Stomach smooth muscle (tissue), 2 donors: ENCODE data around the gene COQ8A.

ENCODE experiments used
- H3K27ac ChIP-seq: one replicate; pipeline ENCODE4 v1.7.0; 2013; ENCODE audit warnings: mild to moderate bottlenecking, low read length, inconsistent platforms
- H3K27me3 ChIP-seq, 2 donors: one replicate each; pipeline ENCODE4 v1.7.0; 2013; ENCODE audit warnings: low read length in 2 of 2; ENCODE audit not compliant: insufficient read depth in 2 of 2, control insufficient read depth in 1 of 2
- H3K36me3 ChIP-seq, 2 donors: one replicate each; pipeline ENCODE4 v1.7.0; 2013; ENCODE audit warnings: low read length in 2 of 2; ENCODE audit not compliant: control insufficient read depth in 2 of 2, insufficient read depth in 2 of 2
- H3K4me1 ChIP-seq: one replicate; pipeline ENCODE4 v1.7.0; 2013; ENCODE audit warnings: low read length; ENCODE audit not compliant: control insufficient read depth, insufficient read depth
- H3K4me3 ChIP-seq, 2 donors: one replicate each; pipeline ENCODE4 v1.7.0; 2013; ENCODE audit warnings: low read length in 2 of 2
- H3K9ac ChIP-seq, 2 donors: one replicate each; pipeline ENCODE4 v1.7.0; 2013; ENCODE audit warnings: low read length in 2 of 2, mild to moderate bottlenecking in 1 of 2
- H3K9me3 ChIP-seq, 2 donors: one replicate each; pipeline ENCODE4 v1.7.0; 2013; ENCODE audit warnings: low read length in 2 of 2; ENCODE audit not compliant: control insufficient read depth in 2 of 2
- donor health status: healthy.
- donor health status: Pancreatic carcinoma.

Gene COQ8A

GRCh38 chr1:226940029-226940805 lies at the start of gene COQ8A:
COQ8A (plus strand) TSS chr1:226940294; CDS start chr1:226961386, 21,092 bp downstream.
- Histone ChIP-seq H3K27me3 (no peaks in the 10 kb centered on the region), H3K4me3 (peak within 1 kb of the TSS; percentile 88 to 96), H3K9ac (peak within 1 kb of the TSS; percentile 77 to 94), H3K27ac (peak within 1 kb of the TSS; percentile 99), H3K9me3 (no peaks in the 10 kb centered on the region), H3K36me3 (no peaks in the 10 kb centered on the region), H3K4me1 (peaks cover 50% of the 10 kb centered on the region)

GRCh38 chr1:226890331-226891108 lies 49.6 kb upstream of the COQ8A start:
- Histone ChIP-seq H3K4me1 (no peaks in the 10 kb centered on the region), H3K9me3 (no peaks in the 10 kb centered on the region), H3K27me3 (no peaks in the 10 kb centered on the region), H3K9ac (no peak overlapping the region), H3K36me3 (peaks cover 52 to 59% of the 10 kb centered on the region in 2 donors), H3K4me3 (no peak overlapping the region), H3K27ac (no peak overlapping the region)

GRCh38 chr1:226891346-226891745 lies 48.7 kb upstream of the COQ8A start:
- H3K27ac ChIP-seq = no peak overlapping the region
- H3K4me3 ChIP-seq = no peak overlapping the region
- H3K27me3 ChIP-seq = no peaks in the 10 kb centered on the region
- H3K36me3 ChIP-seq = peaks cover 54 to 58% of the 10 kb centered on the region in 2 donors
- H3K9me3 ChIP-seq = no peaks in the 10 kb centered on the region
- no peaks in the 10 kb centered on the region for H3K4me1 ChIP-seq
- H3K9ac ChIP-seq = no peak overlapping the region

GRCh38 chr1:226891846-226892523 lies 48.1 kb upstream of the COQ8A start:
- Histone ChIP-seq H3K27ac (no peak overlapping the region), H3K9ac (no peak overlapping the region), H3K36me3 (peaks cover 53 to 59% of the 10 kb centered on the region in 2 donors), H3K9me3 (no peaks in the 10 kb centered on the region), H3K4me1 (no peaks in the 10 kb centered on the region), H3K4me3 (no peak overlapping the region), H3K27me3 (no peaks in the 10 kb centered on the region)

- no peak overlapping the region for H3K27ac ChIP-seq
- H3K27me3 ChIP-seq = no peaks in the 10 kb centered on the region
- no peaks in the 10 kb centered on the region for H3K4me1 ChIP-seq
- H3K36me3 ChIP-seq = peaks cover 56 to 57% of the 10 kb centered on the region in 2 donors
- no peaks in the 10 kb centered on the region for H3K9me3 ChIP-seq
- H3K4me3 ChIP-seq = no peak overlapping the region
- no peak overlapping the region for H3K9ac ChIP-seq
Observed at GRCh38 chr1:226892524-226892875, 47.6 kb upstream of the COQ8A start.

GRCh38 chr1:226893936-226894335 lies 46.2 kb upstream of the COQ8A start:
- no peaks in the 10 kb centered on the region for H3K9me3 ChIP-seq

GRCh38 chr1:226894826-226895225 lies 45.3 kb upstream of the COQ8A start:
- Histone ChIP-seq H3K9me3 (no peaks in the 10 kb centered on the region), H3K36me3 (peaks cover 52 to 53% of the 10 kb centered on the region in 2 donors), H3K4me3 (no peak overlapping the region), H3K27ac (no peak overlapping the region), H3K4me1 (no peaks in the 10 kb centered on the region), H3K9ac (no peak overlapping the region), H3K27me3 (no peaks in the 10 kb centered on the region)

More at GRCh38 chr1:226893936-226894335, 46.2 kb upstream of the COQ8A start:
- no peak overlapping the region for H3K9ac ChIP-seq
- H3K4me3 ChIP-seq = no peak overlapping the region
- peaks cover 46 to 48% of the 10 kb centered on the region in 2 donors for H3K36me3 ChIP-seq
- no peak overlapping the region for H3K27ac ChIP-seq
- H3K27me3 ChIP-seq = no peaks in the 10 kb centered on the region
- no peaks in the 10 kb centered on the region for H3K4me1 ChIP-seq

- no peak overlapping the region for H3K9ac ChIP-seq
- no peak overlapping the region for H3K4me3 ChIP-seq
- no peaks in the 10 kb centered on the region for H3K4me1 ChIP-seq
- no peak overlapping the region for H3K27ac ChIP-seq
- H3K27me3 ChIP-seq = no peaks in the 10 kb centered on the region
- H3K9me3 ChIP-seq = no peaks in the 10 kb centered on the region
- peaks cover 52% of the 10 kb centered on the region in 2 donors for H3K36me3 ChIP-seq
Observed at GRCh38 chr1:226895644-226896043, 44.5 kb upstream of the COQ8A start.

GRCh38 chr1:226898246-226898645 lies 41.8 kb upstream of the COQ8A start:
- H3K27ac ChIP-seq = no peak overlapping the region
- no peak overlapping the region for H3K9ac ChIP-seq
- no peaks in the 10 kb centered on the region for H3K4me1 ChIP-seq
- peaks cover 36 to 41% of the 10 kb centered on the region in 2 donors for H3K36me3 ChIP-seq
- H3K27me3 ChIP-seq = no peaks in the 10 kb centered on the region
- H3K9me3 ChIP-seq = no peaks in the 10 kb centered on the region
- H3K4me3 ChIP-seq = no peak overlapping the region

- H3K9me3 ChIP-seq = no peaks in the 10 kb centered on the region
- no peak overlapping the region for H3K9ac ChIP-seq
- no peaks in the 10 kb centered on the region for H3K27me3 ChIP-seq
- H3K4me3 ChIP-seq = no peak overlapping the region
- peaks cover 20 to 28% of the 10 kb centered on the region in 2 donors for H3K36me3 ChIP-seq
- no peak overlapping the region for H3K27ac ChIP-seq
- peaks cover 9% of the 10 kb centered on the region for H3K4me1 ChIP-seq
Observed at GRCh38 chr1:226901421-226901820, 38.7 kb upstream of the COQ8A start.
